Fibroblast of upper back skin (primary cell): Measurements from ENCODE around the gene DSTN.

Experiments
- DNase-seq: peaks from one replicate; pipeline ENCODE4 v3.0.0-alpha.2; 2013

Gene DSTN

DNA sequence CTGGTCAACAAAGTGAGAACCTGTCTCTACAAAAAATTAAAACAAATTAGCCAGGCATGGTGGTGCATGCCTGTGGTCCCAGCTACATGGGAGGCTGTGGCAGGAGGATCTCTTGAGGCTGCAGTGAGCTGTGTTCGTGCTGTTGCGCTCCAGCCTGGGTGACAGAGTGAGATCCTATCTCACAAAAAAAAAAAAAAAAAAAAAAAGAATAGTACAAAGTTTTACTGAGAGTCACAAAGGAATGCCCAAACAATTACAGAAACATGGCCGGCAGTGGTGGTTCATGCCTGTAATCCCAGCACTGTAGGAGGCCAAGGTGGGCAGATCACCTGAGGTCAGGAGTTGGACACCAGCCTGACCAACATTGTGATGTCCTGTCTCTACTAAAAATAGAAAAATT, 14.8 kb upstream of the DSTN start:
- DNase-seq, result no peak

DNA sequence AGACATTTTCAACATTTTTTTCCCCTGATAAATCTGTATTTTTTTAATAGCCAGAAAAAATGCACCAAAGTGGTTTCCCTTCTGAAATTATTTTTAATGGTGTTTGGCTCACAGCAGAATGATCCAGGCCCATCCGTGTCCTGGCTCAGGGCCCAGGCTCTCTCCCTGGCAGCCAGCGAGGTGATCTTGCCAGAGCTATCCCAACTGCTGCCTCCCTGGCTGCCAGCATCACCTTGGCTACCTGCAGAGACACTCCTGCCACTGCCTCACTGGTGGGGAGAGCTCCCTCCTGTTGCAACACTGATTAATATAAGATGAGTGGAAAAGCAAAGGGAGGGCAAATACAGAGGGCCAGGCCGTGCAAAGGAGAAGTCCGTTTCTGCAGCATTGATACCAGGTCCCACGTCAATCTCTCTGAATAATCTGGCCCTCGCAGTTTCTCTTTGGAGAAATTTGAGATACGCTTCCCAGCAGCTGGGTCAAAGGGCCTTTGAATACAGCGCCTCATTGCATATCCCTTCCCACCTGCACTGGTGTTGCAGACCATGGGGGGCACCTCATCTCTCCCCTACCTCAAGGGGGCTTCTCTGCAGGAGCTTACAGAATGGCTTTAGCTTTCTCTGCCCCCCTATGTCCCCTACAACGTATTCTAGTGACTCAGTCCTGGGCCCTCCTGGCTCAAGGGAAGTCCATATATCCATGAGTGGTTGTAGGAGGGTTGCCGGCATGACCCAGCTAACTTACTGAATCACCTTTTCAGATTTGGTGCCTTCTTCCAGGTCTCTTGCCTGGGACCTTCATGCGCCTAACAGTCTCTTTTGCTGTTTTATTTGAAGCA, 12.8 kb upstream of the DSTN start:
- peak; percentile 69 for DNase-seq

- DNase-seq, result peak; percentile 72
Observed at GRCh38 chr20:17557675-17558006, 12.2 kb upstream of the DSTN start.

DNA sequence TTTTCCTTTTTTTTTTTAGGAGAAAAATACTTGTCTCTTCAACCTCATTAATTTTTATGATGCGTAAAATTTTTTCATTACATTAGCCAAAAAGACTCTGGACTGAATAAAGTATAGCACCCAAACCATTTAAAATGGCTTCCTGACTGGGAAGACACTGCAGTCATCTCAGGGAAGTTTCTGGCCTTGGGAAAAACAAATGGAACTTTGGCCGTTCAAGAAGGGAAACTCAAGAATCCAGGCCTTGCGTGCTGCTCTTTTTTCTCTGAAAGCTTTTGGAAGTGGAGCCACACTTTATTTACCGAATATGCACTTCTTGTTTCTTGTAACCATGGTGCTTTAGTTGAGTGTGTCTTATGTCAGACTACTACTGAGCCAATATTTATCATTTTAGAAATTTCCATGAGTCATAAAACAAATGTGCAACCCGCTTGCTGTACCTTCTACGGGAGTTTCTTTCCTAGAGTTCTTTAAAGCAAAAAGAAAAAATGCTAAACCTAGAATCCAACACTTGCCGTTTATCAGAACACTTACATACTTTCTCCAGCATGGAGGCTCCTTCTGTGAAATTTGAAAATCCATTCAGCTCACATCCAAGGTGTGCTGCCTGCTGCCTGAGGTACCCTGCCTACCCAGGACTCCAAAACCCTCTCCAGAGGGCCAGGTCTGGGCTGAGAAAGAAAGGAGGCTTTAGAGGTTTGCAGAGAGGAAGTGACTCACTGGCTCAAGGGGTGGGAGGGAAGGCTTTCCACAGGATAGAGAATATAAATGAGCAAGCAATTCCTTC, 11.5 kb upstream of the DSTN start:
- peak; percentile 86 for DNase-seq

- DNase-seq, result no peak
Observed at GRCh38 chr20:17558941-17559304, 11.0 kb upstream of the DSTN start.

GRCh38 chr20:17559338-17559737, 10.5 kb upstream of the DSTN start:
- no peak for DNase-seq

DNA sequence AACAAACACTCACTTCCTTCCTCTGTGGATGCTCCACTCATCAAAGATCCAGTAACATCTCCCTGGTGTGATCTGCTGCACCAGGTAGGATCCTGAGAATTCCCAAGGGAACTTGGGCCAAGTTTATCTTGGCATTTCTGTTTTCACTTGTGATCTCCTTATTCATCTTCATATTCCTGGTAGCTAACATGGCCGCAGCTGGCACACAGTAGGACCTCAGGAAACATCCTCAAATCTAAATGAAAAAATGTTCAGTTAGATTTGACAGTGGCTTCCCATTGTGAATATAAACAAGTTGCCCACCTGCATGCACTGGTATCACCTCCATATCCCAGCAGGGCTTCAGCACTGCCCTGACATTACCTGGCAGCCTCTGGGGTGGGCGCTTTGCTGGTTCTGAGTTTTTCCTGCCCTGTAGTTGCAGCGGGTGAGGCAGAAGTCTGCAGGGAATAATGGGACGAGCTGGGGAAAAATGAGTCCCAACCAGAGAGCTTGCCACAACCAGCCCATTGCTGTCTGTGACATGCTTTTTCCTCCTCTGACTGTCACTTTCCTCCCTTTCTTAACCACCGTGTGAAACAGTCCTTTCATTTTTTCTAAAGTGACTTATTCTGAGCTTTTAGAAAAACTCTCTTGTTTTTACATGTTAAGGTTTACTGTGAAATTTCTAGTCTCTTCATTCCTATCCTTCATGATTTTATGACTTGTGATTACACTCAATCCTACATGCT, 9.4 kb upstream of the DSTN start:
- no peak for DNase-seq

GRCh38 chr20:17562804-17563305, 7.0 kb upstream of the DSTN start:
- DNase-seq, result peak; percentile 83

DNA sequence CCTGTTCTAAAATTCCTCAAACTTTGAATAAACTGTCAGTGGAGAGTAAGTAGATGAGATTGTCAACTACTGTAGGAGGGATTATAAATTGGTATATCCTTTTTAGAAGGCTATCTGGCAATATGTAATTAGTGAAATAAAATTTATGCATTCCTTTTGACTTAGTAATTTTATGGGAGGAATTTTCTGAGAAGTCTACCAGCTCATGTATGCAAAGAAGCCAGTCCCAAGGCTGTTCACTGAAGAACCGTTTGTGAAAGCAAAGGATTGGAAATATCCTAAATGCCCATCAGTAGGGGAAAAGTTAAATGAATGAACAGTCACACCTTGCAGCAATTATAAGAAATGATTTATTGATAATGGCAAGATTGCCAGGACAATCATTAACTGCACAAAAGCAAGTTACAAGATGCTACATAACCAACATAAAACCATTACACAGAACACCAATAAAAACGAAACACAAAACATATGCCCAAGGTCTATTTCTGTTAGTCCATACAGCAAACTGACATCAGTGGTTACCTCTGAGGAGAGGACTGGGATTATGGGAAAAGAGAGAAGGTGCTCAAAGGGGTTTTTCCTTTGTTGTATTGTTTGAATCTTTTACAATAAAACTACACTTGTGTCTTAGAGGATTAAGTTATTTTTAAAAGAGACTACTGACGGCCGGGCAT, 4.6 kb upstream of the DSTN start:
- peak; percentile 60 for DNase-seq

- no peak for DNase-seq
Observed at GRCh38 chr20:17566345-17566744, 3.5 kb upstream of the DSTN start.

- no peak for DNase-seq
Observed at GRCh38 chr20:17568045-17568788, 1.7 kb upstream of the DSTN start.

DNA sequence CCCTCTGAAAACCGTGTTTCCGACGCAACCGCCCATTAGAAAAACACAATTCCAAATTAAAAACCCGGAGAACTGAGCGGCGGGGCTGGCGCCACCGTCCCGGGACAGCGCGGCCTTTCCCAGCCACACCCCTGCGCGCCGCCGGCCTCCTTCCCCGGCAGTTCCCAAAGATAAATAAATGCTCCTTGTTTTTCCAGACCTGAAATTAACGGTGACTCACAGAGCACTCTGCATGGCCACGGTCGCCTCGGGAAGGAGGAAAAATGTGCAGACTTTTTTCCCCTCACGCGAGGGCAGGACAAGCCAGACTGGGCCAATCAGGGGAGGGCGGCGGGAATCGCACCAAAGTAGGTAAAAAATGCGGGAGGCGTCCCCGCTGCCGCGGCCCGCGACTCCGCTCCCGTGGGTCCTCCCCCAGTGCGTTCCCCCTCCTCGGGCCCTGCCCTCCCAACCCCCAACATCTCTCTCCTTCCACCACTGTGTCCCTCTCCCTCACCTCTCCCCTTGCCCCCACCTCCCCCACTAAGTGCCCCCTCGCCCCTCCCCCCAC, 828 bp upstream of the DSTN start:
- peak; percentile 99 for DNase-seq

DNA sequence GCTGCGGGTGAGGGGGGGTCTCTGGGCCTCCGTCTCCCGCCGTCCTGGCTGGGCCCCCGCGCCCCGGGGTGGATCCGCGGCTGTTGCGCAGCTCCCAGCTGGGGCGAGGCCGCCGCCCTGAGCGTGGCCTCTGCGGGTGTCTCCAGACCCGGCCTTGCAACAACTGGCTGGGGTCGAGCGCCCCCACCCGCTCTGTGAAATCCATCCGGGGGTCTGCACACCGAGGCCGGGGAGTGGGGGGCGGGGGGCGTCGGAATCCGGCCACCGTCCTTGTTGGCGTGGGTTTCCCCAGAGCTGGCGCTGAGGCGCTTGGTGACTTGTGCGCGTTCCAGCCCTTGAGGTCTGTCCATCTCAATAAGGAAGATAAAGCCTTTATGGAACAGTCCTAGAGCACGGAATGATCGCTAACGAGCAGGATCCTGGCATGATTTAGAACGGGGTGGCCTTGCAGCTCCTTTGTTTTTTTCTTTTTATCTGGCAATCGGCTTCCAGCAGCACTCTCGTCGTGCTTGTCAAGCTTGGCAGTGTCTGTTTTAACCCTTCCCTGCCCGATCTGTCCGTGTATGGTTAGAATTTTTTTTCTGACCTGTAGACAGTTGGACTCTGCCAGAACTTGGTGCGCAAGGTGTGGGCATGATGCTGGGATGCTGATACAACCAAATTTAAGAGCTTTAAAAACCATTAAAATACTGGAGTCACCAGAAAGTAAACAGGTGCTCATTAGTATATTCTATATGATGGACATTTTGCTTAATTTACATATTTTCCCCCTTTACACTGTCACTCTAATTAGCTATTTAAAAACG, 675 bp downstream of the DSTN start:
- DNase-seq, result peak; percentile 21

GRCh38 chr20:17571153-17571527, 1.3 kb downstream of the DSTN start:
- no peak for DNase-seq

GRCh38 chr20:17572034-17572638, 2.3 kb downstream of the DSTN start:
- no peak for DNase-seq

DNA sequence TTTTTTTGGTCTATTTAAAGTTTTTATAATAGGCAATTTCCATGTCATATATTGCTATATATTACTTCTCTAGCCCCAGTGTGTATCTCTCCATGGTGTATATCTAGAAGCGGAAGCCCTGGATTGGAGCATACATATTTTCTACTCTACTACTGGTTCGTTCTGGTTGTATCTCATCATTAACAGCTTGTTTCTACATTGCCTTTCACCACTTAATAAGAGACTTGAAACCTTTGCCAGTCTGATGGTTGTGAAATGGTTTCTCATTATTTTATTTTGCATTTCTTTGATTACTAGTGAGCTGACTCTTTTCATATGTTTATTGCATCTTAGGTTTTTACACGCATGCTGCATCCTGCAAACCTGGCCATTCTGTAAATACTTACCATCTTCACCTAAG, 3.6 kb downstream of the DSTN start:
- DNase-seq, result no peak

DNA sequence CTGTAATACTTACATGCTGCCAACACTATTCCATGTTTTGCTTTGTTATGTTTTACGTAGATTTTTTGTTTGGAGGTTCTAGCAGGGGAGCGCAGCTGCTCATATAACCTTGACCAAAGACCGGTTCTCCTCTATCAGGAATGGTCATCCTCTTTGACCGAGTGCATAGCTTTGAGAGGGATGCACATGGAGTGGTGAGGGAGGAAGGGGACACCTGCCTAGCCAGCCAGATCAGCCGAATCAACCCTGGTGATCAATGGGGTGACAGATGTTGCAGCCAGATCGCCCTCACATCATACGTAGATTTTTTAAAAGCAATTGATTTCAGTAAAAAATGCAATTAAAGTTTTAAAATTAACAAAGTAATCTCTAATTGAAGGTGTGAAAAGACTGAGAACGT, 6.3 kb downstream of the DSTN start:
- no peak for DNase-seq

- DNase-seq, result no peak
Observed at GRCh38 chr20:17579369-17580039, 9.6 kb downstream of the DSTN start.

GRCh38 chr20:17580895-17581294, 11.0 kb downstream of the DSTN start:
- no peak for DNase-seq

DNA sequence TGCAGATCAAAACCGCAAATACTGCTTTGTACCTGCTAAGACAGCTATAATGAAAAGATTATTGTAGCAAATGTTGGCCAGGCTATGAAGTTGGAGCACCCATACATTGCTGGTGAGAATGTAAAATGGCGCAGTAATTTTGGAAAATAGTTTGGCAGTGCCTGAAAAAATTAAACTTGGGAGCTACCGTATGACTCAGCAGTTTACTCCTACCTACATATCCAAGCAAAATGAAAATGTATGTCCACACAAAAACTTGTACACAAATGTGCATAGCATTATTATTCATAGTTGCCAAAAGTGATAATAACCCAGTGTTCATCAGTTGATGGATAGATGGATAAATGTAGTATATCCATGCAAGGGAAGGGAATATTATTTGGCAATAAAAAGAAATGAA, 13.3 kb downstream of the DSTN start:
- DNase-seq, result no peak
